Mononuclear cell (primary cell): ENCODE results near the gene TRHDE. TPM values are rescaled to one million over a fixed set of nuclear protein-coding genes. Genes with fewer than 3 reads are reported as not detected.
"Not testable (repeated sequence)": the region's sequence is repeated elsewhere in the genome, so short reads cannot be mapped to it uniquely, and the experiment has no call there.

Source experiments
- H3K27me3 ChIP-seq: 2 replicates; pipeline ENCODE4 v1.6.0; 2011; ENCODE audit warnings: low read length, control low read depth; ENCODE audit not compliant: insufficient read depth
- H3K4me1 ChIP-seq: 2 replicates; pipeline ENCODE4 v1.5.1; 2011; ENCODE audit warnings: mild to moderate bottlenecking, low read length, control low read depth; ENCODE audit not compliant: insufficient read depth
- H3K4me3 ChIP-seq: 2 replicates; pipeline ENCODE4 v1.5.1; 2011; ENCODE audit warnings: mild to moderate bottlenecking, low read length, moderate library complexity
- H3K9me3 ChIP-seq: 2 replicates; pipeline ENCODE4 v1.5.1; 2011; ENCODE audit warnings: low read depth, mild to moderate bottlenecking, control low read depth, low read length
- total RNA-seq: library from RNA; depleted of rRNA; stranded (reverse); fragments of >200 nt; gene quantifications from one replicate; pipeline ENCODE4 v1.2.3, GENCODE V29; 2012

The TRHDE gene
- total RNA-seq, 1 donor, result 0.21 TPM

- no peaks in the 10 kb centered on the region for H3K4me1 ChIP-seq
- H3K27me3 ChIP-seq, result no peaks in the 10 kb centered on the region
- H3K4me3 ChIP-seq, result no peak overlapping the region
- H3K9me3 ChIP-seq, result no peaks in the 10 kb centered on the region
Observed at GRCh38 chr12:72679147-72679757, 407.1 kb downstream of the TRHDE start.

GRCh38 chr12:72681028-72681427 lies 408.9 kb downstream of the TRHDE start:
- Histone ChIP-seq H3K4me3 (no peak overlapping the region), H3K4me1 (no peaks in the 10 kb centered on the region), H3K27me3 (no peaks in the 10 kb centered on the region), H3K9me3 (no peaks in the 10 kb centered on the region)

- no peaks in the 10 kb centered on the region for H3K4me1 ChIP-seq
- no peaks in the 10 kb centered on the region for H3K27me3 ChIP-seq
- no peaks in the 10 kb centered on the region for H3K9me3 ChIP-seq
- H3K4me3 ChIP-seq, result no peak overlapping the region
Observed at GRCh38 chr12:72684491-72684890, 412.3 kb downstream of the TRHDE start.

- Histone ChIP-seq H3K4me1 (no peaks in the 10 kb centered on the region), H3K4me3 (no peak overlapping the region), H3K27me3 (no peaks in the 10 kb centered on the region), H3K9me3 (no peaks in the 10 kb centered on the region)
Observed at GRCh38 chr12:72692338-72692737, 420.2 kb downstream of the TRHDE start.

- Histone ChIP-seq H3K4me3 (no peak overlapping the region), H3K4me1 (no peaks in the 10 kb centered on the region), H3K9me3 (no peaks in the 10 kb centered on the region), H3K27me3 (no peaks in the 10 kb centered on the region)
Observed at GRCh38 chr12:72694193-72694592, 422.0 kb downstream of the TRHDE start.

- Histone ChIP-seq H3K4me3 (no peak overlapping the region), H3K27me3 (no peaks in the 10 kb centered on the region)
Observed at GRCh38 chr12:72699362-72699761, 427.2 kb downstream of the TRHDE start.

GRCh38 chr12:72712025-72712424 lies 439.9 kb downstream of the TRHDE start:
- not testable (repeated sequence) for H3K9me3 ChIP-seq, H3K4me1 ChIP-seq, H3K4me3 ChIP-seq, H3K27me3 ChIP-seq

More at GRCh38 chr12:72699362-72699761, 427.2 kb downstream of the TRHDE start:
- H3K9me3 ChIP-seq, result no peaks in the 10 kb centered on the region
- H3K4me1 ChIP-seq, result no peaks in the 10 kb centered on the region

GRCh38 chr12:72716221-72716620 lies 444.1 kb downstream of the TRHDE start:
- Histone ChIP-seq H3K4me3 (no peak overlapping the region), H3K9me3 (no peaks in the 10 kb centered on the region), H3K27me3 (no peaks in the 10 kb centered on the region), H3K4me1 (no peaks in the 10 kb centered on the region)

GRCh38 chr12:72717036-72717435 lies 444.9 kb downstream of the TRHDE start:
- Histone ChIP-seq H3K4me3 (no peak overlapping the region), H3K27me3 (no peaks in the 10 kb centered on the region), H3K4me1 (no peaks in the 10 kb centered on the region), H3K9me3 (no peaks in the 10 kb centered on the region)
